Activated CD4-positive, alpha-beta T cell treated with anti-CD3 and anti-CD28 coated beads for 1 hour (primary cell): Measurements from ENCODE around the gene EML4.

Experiments used
- DNase-seq: peaks from one replicate; pipeline ENCODE4 v3.0.0-alpha.2; 2020

Gene EML4

GRCh38 chr2:42197792-42198191 lies 28.6 kb downstream of the EML4 start:
- no peak for DNase-seq

GRCh38 chr2:42198466-42198865 lies 29.3 kb downstream of the EML4 start:
- DNase-seq, result no peak

DNA sequence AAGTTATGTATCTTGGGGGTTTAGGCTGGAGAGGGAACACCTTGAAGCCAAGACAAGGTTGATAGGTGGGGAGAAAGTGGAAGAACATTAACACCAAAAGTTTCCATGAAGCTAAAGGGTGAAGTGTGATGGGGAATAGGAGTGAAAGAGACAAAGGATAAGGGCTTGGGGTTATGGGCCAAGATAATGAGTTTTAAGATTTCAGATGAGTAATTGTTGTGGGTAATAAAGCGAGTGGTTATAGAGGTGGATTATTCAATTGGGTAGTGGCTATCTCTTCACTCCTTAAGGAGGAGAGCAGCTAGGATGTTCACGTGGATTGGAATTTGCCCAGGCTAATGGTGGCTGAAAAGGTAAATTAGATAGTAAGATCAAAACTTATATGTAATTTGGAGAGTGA lies 29.8 kb downstream of the EML4 start:
- DNase-seq, result no peak

DNA sequence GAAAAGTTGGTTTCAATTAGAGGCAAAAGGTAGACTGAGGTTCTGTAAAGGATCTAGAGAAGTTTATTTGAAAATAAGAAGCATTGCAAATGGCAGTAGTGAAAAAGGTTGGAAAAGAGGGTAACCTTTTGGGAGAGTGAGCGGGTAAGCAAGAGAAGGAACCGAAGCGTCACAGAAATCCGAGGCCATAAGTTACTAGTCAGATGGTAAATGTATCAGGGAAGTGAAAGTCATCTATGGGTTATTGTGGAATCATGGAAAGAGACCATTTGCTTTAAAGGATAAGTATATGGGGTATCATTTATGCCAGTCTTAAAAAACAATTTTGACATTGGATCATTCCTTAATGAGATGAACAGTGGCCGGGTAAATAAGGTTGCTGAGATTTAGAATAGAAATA lies 30.5 kb downstream of the EML4 start:
- DNase-seq, result no peak

DNA sequence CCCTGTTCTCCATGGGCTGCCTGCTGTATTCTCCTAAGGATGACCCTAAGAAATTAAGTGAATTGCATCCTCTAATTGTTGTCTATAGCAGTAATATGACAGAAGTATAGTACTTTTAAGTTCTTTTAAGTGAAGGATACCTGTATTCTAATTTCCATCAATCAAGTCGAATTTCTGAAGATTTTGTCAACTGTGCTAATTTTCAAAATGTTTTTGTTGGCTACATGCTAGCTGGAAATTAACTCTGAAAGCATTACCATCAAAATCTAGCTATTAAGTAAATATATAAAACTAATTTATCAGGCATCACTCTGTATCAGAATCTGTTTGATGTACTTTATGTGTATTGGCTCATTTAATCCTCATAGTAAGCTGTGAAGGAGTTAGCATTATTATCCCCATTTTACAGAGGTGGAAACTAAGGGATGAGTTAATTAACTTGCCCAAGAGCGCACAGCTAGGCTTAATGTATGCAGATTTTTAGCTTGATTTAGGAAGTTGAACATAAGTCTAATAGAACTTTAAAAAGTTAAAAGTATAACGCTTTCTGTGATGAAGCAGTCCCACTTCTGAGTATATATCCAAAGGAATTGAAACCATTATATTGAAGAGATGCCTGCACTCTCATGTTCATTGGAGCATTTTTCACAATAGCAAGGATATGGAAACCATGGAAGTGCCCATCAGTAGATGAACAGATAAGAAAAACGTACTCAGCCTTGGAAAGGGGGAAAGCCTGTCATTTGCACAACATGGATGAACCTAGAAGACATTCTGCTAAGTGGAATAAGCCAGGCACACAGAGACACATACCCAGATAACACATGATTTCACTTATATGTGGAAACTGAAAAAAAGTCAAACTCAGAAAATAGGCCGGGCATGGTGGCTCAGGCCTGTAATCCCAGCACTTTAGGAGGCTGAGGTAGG lies 32.0 kb downstream of the EML4 start:
- no peak for DNase-seq

DNA sequence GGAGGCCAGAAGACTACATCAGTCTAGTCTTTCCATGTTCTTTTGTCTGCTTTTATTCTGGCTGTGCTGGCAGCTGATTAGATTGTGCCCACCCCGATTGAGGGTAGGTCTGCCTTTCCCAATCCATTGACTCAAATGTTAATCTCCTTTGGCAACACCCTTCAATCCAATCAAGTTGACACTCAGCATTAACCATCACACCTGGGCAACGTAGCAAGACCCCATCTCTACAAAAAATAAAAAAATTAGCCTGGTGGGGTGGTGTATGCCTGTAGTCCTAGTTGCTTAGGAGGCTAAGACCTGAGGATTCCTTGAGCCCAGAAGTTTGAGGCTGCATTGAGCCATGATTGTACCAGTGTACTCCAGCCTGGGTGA lies 33.5 kb downstream of the EML4 start:
- no peak for DNase-seq

DNA sequence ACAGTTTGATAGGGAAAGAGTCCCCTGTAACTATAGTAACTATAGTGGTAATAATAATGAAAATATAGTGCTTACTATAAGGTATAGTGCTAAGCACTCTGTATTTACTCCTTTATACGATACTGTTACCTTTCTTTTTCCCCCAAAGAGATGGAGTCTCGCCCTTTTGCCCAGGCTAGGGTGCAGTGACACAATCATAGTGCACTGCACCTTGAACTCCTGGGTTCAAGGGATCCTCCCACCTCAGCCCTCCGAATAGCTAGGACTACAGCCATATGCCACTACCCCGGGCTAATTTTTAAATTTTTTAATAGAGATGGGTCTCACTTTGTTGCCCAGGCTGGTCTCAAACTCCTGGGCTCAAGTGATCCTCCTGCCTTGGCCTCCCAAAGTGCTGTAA lies 34.6 kb downstream of the EML4 start:
- DNase-seq, result no peak

DNA sequence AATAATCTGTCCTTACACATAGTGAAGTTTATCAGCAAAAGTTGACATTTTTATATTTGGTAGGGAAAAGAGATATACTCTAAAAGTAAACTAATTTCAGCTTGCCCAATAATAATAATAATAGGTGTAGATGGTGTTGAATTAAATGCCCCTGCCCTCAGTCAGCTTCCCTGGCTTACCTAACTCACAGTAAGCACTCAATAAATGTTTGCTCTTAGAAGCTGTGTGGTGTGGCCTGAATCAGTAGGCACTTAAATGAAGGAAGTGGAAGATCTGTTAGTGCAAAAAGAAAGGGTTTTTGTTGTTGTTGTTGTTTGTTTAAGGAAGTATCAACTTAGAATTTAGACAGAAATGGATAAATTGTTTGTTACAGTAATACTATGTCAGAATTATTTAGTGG lies 36.2 kb downstream of the EML4 start:
- no peak for DNase-seq

GRCh38 chr2:42207826-42208225 lies 38.7 kb downstream of the EML4 start:
- no peak for DNase-seq

GRCh38 chr2:42210203-42210602 lies 41.0 kb downstream of the EML4 start:
- DNase-seq, result no peak

GRCh38 chr2:42211291-42211690 lies 42.1 kb downstream of the EML4 start:
- DNase-seq, result no peak

DNA sequence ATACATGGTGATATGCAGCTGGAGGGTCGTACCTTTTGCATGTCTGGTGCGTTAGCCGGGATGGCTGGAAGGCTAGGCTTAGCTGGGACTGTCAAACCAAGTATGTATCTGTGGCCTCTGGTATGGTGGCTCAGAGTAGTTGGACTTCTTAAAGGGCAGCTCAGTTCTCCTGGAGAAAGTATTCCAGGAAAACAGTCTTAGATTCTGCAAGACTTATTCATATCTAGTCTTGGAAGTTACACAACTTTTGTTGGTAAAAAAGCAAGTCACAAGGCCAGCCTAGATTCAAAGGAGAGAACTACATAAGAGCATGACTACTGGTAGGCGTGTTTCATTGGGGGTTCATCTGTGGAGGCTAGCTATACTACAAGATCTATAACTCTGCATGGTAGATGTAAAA lies 45.5 kb downstream of the EML4 start:
- DNase-seq, result no peak

- DNase-seq, result no peak
Observed at GRCh38 chr2:42216694-42217093, 47.5 kb downstream of the EML4 start.

DNA sequence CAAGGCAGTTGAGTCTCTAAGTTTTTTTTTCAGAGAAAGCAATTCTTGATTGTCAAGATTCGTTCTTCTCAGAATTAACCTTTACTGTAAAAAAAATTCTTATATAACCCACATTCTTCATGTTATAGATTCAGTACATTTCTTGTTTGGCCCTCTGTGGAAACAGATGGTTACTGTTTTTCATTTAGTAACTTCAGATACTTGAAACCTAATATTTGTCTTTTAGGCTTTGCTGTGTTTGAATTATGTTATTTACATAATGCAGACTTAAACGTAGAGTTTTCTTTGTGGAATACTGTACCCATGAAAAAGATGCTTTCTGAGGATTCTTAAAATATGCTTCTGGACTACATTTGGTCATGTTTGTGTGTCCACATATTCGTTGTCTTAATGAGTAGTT lies 48.2 kb downstream of the EML4 start:
- DNase-seq, result no peak

DNA sequence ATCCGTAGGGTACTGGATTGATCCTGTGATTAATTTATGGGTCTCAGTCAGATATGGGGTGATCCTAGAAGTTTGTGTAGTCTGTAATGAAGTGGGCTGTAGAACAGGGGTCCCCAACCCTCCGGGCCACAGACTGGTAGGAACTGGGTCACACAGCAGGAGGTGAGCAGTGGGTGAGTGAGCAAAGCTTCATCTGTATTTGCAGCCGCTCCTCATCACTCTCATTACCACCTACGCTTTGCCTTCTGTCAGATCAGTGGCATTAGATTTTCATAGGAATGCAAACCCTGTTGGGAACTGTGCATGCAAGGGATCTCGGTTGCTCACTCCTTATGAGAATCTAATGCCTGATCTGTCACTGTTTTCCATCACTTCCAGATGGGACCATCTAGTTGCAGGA lies 48.8 kb downstream of the EML4 start:
- DNase-seq, result no peak

DNA sequence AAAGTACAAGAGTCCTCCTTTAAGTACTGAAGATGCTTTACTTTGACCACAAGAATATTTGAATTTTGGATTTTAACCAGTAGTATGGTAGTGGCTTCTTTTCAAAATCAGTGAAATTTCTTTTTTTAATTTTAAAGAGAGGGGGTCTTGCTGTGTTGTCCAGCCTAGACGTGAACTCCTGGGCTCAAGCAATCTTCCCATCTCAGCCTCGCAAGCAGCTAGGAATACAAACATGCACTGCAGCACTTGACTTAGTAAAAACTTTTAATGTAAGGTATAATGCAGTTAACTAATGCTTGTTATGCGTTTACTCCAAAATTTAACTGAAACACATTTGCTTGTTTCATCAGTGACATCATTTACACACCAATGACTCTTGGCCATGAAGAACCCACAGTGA lies 49.6 kb downstream of the EML4 start:
- DNase-seq, result no peak

GRCh38 chr2:42219160-42219559 lies 50.0 kb downstream of the EML4 start:
- DNase-seq, result no peak

DNA sequence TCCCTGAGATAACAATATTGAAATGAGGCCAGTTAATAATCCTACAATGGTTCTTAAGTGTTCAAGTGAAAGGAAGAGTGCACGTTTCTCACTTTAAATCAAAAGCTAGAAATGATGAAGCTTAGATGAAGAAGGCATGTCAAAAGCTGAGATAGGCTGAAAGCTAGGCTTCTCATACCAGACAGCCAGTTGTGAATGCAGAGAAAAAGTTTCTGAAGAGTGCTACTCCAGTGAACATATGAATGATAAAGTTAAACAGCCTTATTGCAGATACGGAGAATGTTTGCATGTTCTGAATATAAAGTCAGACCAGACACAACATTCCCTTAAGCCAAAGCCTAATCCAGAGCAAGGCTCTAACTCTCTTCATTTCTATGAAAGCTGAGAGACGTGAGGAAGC lies 51.4 kb downstream of the EML4 start:
- DNase-seq, result no peak

- DNase-seq, result no peak
Observed at GRCh38 chr2:42223067-42223854, 54.1 kb downstream of the EML4 start.

GRCh38 chr2:42223855-42224268 lies 54.7 kb downstream of the EML4 start:
- no peak for DNase-seq

DNA sequence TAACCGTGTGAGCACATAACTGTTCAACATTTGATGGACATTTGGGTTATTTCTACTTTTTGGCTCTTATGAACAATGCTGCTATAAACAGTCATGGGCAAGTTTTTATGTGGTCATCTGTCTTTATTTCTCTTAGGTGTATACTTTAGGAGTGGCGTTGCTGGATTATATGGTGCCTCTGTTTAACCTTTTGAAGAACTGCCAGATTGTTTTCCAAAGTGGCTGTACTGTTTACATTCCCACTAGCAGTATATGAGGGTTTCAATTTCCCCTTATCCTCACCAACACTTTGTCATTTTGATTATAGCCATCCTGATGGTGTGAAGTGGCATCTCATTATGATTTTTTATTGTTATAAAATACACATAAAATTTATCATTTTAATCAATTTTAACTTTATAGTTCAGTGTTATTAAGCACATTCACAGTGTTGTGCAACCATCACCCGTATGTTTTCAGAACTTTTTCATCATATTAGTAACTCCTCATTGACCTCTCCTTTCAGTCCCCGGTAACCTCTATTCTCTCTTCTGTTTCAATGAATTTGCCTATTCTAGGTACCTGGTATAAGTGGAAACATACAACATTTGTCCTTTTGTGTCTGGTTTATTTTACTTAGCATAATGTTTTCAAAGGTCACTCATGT lies 55.4 kb downstream of the EML4 start:
- no peak for DNase-seq

DNA sequence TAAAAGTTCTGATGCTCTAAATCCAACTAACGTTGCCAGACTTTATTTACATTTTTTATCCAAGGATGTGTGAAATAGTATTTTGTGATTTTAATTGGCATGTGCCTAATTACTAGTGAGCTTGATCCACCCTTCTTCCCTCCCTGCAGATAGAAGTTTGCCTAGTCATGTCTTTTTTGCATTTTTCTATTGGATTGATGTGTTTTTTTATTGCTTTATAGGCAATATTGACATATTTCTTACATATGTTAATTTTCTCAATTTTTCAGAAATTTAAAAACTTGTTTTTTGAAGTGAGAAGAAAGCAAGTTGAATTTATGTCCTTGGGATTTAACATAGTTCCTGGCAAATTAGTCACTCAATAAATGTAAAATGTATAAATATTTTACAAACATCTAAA lies 56.4 kb downstream of the EML4 start:
- no peak for DNase-seq

- no peak for DNase-seq
Observed at GRCh38 chr2:42227491-42227890, 58.3 kb downstream of the EML4 start.

GRCh38 chr2:42228101-42228500 lies 58.9 kb downstream of the EML4 start:
- no peak for DNase-seq
